ENCODE results near the gene LCK.
A peak's percentile ranks its signal among the peaks of the same experiment; 100 is the strongest.

LCK gene

GRCh38 chr1:32333251-32333963, 82.3 kb downstream of the LCK start:
- TF ChIP-seq CSDC2 (CRISPR knock-in tag; IDR thresholded peaks at IDR 0.05) (no peak), OSR1 (CRISPR knock-in tag; IDR thresholded peaks at IDR 0.05) (no peak), ZNF565 (CRISPR knock-in tag; conservative IDR thresholded peaks at IDR 0.05; ENCODE audit: low read depth) (no peak), ZC3H10 (CRISPR knock-in tag; IDR thresholded peaks at IDR 0.05) (no peak), RARB (CRISPR knock-in tag; IDR thresholded peaks at IDR 0.05) (no peak), ZNF70 (CRISPR knock-in tag; IDR thresholded peaks at IDR 0.05) (no peak), TSHZ2 (CRISPR knock-in tag; IDR thresholded peaks at IDR 0.05) (no peak), ARNTL (CRISPR knock-in tag; IDR thresholded peaks at IDR 0.05; ENCODE audit: borderline replicate concordance, low read depth) (no peak), TCF4 (CRISPR knock-in tag; IDR thresholded peaks at IDR 0.05; ENCODE audit: borderline replicate concordance) (no peak), ISL1 (CRISPR knock-in tag; IDR thresholded peaks at IDR 0.05) (no peak), GLIS3 (CRISPR knock-in tag; IDR thresholded peaks at IDR 0.05) (no peak)
- TF ChIP-seq, protein P1, sequence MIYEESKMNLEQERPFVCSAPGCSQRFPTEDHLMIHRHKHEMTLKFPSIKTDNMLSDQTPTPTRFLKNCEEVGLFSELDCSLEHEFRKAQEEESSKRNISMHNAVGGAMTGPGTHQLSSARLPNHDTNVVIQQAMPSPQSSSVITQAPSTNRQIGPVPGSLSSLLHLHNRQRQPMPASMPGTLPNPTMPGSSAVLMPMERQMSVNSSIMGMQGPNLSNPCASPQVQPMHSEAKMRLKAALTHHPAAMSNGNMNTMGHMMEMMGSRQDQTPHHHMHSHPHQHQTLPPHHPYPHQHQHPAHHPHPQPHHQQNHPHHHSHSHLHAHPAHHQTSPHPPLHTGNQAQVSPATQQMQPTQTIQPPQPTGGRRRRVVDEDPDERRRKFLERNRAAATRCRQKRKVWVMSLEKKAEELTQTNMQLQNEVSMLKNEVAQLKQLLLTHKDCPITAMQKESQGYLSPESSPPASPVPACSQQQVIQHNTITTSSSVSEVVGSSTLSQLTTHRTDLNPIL (CRISPR knock-in tag; IDR thresholded peaks at IDR 0.05; ENCODE audit: low read depth): no peak
- no peak for ATAC-seq

GRCh38 chr1:32334274-32334861, 83.3 kb downstream of the LCK start:
- peak; percentile 24 for ATAC-seq
- TF ChIP-seq PATZ1 (CRISPR knock-in tag; IDR thresholded peaks at IDR 0.05; ENCODE audit: borderline replicate concordance) (no peak), SNAI2 (CRISPR knock-in tag; IDR thresholded peaks at IDR 0.05) (no peak), ZC3H10 (CRISPR knock-in tag; IDR thresholded peaks at IDR 0.05) (no peak), BACH2 (CRISPR knock-in tag; IDR thresholded peaks at IDR 0.05; ENCODE audit: borderline replicate concordance) (no peak), ZNF70 (CRISPR knock-in tag; IDR thresholded peaks at IDR 0.05) (no peak), ZFP30 (CRISPR knock-in tag; IDR thresholded peaks at IDR 0.05) (no peak), ARNTL (CRISPR knock-in tag; IDR thresholded peaks at IDR 0.05; ENCODE audit: borderline replicate concordance, low read depth) (no peak), TSHZ2 (CRISPR knock-in tag; IDR thresholded peaks at IDR 0.05) (no peak), ZNF565 (CRISPR knock-in tag; conservative IDR thresholded peaks at IDR 0.05; ENCODE audit: low read depth) (no peak), OSR1 (CRISPR knock-in tag; IDR thresholded peaks at IDR 0.05) (no peak), ISL1 (CRISPR knock-in tag; IDR thresholded peaks at IDR 0.05) (no peak), GLIS3 (CRISPR knock-in tag; IDR thresholded peaks at IDR 0.05) (no peak), CSRNP3 (CRISPR knock-in tag; IDR thresholded peaks at IDR 0.05) (no peak), TCF4 (CRISPR knock-in tag; IDR thresholded peaks at IDR 0.05; ENCODE audit: borderline replicate concordance) (no peak), ZFP3 (CRISPR knock-in tag; IDR thresholded peaks at IDR 0.05) (no peak)
- TF ChIP-seq, protein P2, sequence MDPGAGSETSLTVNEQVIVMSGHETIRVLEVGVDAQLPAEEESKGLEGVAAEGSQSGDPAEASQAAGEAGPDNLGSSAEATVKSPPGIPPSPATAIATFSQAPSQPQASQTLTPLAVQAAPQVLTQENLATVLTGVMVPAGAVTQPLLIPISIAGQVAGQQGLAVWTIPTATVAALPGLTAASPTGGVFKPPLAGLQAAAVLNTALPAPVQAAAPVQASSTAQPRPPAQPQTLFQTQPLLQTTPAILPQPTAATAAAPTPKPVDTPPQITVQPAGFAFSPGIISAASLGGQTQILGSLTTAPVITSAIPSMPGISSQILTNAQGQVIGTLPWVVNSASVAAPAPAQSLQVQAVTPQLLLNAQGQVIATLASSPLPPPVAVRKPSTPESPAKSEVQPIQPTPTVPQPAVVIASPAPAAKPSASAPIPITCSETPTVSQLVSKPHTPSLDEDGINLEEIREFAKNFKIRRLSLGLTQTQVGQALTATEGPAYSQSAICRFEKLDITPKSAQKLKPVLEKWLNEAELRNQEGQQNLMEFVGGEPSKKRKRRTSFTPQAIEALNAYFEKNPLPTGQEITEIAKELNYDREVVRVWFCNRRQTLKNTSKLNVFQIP (CRISPR knock-in tag; IDR thresholded peaks at IDR 0.05; ENCODE audit: borderline replicate concordance, low read depth): no peak
- TF ChIP-seq, protein P1 (CRISPR knock-in tag; IDR thresholded peaks at IDR 0.05; ENCODE audit: low read depth): no peak

All from SK-N-SH treated with all-trans-retinoic acid at 6 μM for 48 hours (cell line).